OCI-LY3 (cell line): ENCODE measurements around the gene ARID1B.

Experiments
- H2AFZ ChIP-seq: fragments of 200-600, 300-600 bp; shearing (Covaris generic); 2 replicates; pipeline ENCODE4 v1.6.0; 2014; ENCODE audit warnings: antibody characterized with exemption, low read depth, low read length
- H3K27ac ChIP-seq: fragments of 200-600, 300-600 bp; sonication (generic); 2 replicates; pipeline ENCODE4 v1.5.1; 2014; ENCODE audit warnings: mild to moderate bottlenecking, low read length, moderate library complexity, mixed read lengths
- H3K27me3 ChIP-seq: fragments of 200-600, 300-600 bp; sonication (generic); 2 replicates; pipeline ENCODE4 v1.6.1; 2014; ENCODE audit warnings: low read depth, low read length, mixed read lengths
- H3K36me3 ChIP-seq: fragments of 200-600, 300-600 bp; sonication (generic); replicated peaks from 2 replicates; pipeline ENCODE3; 2014; ENCODE audit warnings: low read depth, low read length, mixed read lengths
- H3K4me1 ChIP-seq: fragments of 300-600, 200-600 bp; sonication (generic); 2 replicates; pipeline ENCODE4 v1.6.1; 2014; ENCODE audit warnings: low read length, mixed read lengths
- H3K4me2 ChIP-seq: fragments of 200-600, 300-600 bp; sonication (generic); 2 replicates; pipeline ENCODE4 v1.6.1; 2014; ENCODE audit warnings: low read length, mixed read lengths
- H3K4me3 ChIP-seq: fragments of 300-600, 200-600 bp; sonication (generic); 2 replicates; pipeline ENCODE4 v1.5.1; 2014; ENCODE audit warnings: antibody characterized with exemption, mild to moderate bottlenecking, low read length, moderate library complexity
- H3K79me2 ChIP-seq: fragments of 300-600, 200-600 bp; shearing (Covaris generic); 2 replicates; pipeline ENCODE4 v1.6.1; 2014; ENCODE audit warnings: mild to moderate bottlenecking, low read length, mixed read lengths
- H3K9ac ChIP-seq: fragments of 300-600, 200-600 bp; shearing (Covaris generic); 2 replicates; pipeline ENCODE4 v1.6.0; 2014; ENCODE audit warnings: mild to moderate bottlenecking, low read length, moderate library complexity
- H3K9me3 ChIP-seq: fragments of 200-600, 300-600 bp; shearing (Covaris generic); 2 replicates; pipeline ENCODE4 v1.6.1; 2014; ENCODE audit warnings: low read length, mixed read lengths; ENCODE audit not compliant: insufficient read depth
- H4K20me1 ChIP-seq: fragments of 200-600, 300-600 bp; sonication (generic); 2 replicates; pipeline ENCODE4 v1.6.1; 2016; ENCODE audit warnings: low read length, mixed read lengths; ENCODE audit not compliant: insufficient read depth
- EZH2phosphoT487 ChIP-seq: fragments of 200-600 bp; shearing (Covaris generic); IDR thresholded peaks from 2 replicates; pipeline ENCODE4 v1.6.1; 2018; ENCODE audit warnings: antibody characterized with exemption, mixed run types, low read depth
- TF ChIP-seq, protein P1 (sequence below): fragments of 200-600, 300-600 bp; sonication (generic); IDR thresholded peaks from 2 replicates; pipeline ENCODE4 v1.5.1; 2014; ENCODE audit warnings: antibody characterized with exemption, low read length, low read depth

The ARID1B gene

GRCh38 chr6:157230910-157231309, 453.7 kb downstream of the ARID1B start:
- H4K20me1 ChIP-seq: no peaks in the 10 kb centered on the region

GRCh38 chr6:157232161-157232895, 455.1 kb downstream of the ARID1B start:
- no peak for TF ChIP-seq EZH2phosphoT487
- TF ChIP-seq, protein P1, sequence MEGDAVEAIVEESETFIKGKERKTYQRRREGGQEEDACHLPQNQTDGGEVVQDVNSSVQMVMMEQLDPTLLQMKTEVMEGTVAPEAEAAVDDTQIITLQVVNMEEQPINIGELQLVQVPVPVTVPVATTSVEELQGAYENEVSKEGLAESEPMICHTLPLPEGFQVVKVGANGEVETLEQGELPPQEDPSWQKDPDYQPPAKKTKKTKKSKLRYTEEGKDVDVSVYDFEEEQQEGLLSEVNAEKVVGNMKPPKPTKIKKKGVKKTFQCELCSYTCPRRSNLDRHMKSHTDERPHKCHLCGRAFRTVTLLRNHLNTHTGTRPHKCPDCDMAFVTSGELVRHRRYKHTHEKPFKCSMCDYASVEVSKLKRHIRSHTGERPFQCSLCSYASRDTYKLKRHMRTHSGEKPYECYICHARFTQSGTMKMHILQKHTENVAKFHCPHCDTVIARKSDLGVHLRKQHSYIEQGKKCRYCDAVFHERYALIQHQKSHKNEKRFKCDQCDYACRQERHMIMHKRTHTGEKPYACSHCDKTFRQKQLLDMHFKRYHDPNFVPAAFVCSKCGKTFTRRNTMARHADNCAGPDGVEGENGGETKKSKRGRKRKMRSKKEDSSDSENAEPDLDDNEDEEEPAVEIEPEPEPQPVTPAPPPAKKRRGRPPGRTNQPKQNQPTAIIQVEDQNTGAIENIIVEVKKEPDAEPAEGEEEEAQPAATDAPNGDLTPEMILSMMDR: no peak

More at GRCh38 chr6:157230910-157231309, 453.7 kb downstream of the ARID1B start:
- H3K9me3 ChIP-seq: no peaks in the 10 kb centered on the region
- H3K4me2 ChIP-seq: no peak overlapping the region
- TF ChIP-seq EZH2phosphoT487: no peak
- TF ChIP-seq, protein P1: no peak
- H3K36me3 ChIP-seq: no peaks in the 10 kb centered on the region
- no peak overlapping the region for H3K4me3 ChIP-seq
- no peak overlapping the region for H3K9ac ChIP-seq
- peaks cover 10% of the 10 kb centered on the region; the same call in 1 of the 2 replicates for H3K4me1 ChIP-seq
- H3K79me2 ChIP-seq: no peaks in the 10 kb centered on the region
- no peak overlapping the region for H2AFZ ChIP-seq
- H3K27me3 ChIP-seq: no peaks in the 10 kb centered on the region
- no peak overlapping the region for H3K27ac ChIP-seq

GRCh38 chr6:157233156-157233555, 456.0 kb downstream of the ARID1B start:
- Histone ChIP-seq H4K20me1 (no peaks in the 10 kb centered on the region), H3K9me3 (no peaks in the 10 kb centered on the region), H3K36me3 (no peaks in the 10 kb centered on the region), H3K4me2 (no peak overlapping the region), H3K4me1 (peaks cover 10% of the 10 kb centered on the region; the same call in 1 of the 2 replicates), H3K27ac (no peak overlapping the region), H3K9ac (no peak overlapping the region), H3K4me3 (no peak overlapping the region), H3K27me3 (no peaks in the 10 kb centered on the region), H3K79me2 (no peaks in the 10 kb centered on the region), H2AFZ (no peak overlapping the region)
- TF ChIP-seq, protein P1: no peak
- no peak for TF ChIP-seq EZH2phosphoT487

More at GRCh38 chr6:157232161-157232895, 455.1 kb downstream of the ARID1B start:
- Histone ChIP-seq H4K20me1 (no peaks in the 10 kb centered on the region), H3K79me2 (no peaks in the 10 kb centered on the region), H3K27ac (no peak overlapping the region), H3K36me3 (no peaks in the 10 kb centered on the region), H3K4me2 (no peak overlapping the region), H3K4me1 (peaks cover 10% of the 10 kb centered on the region; the same call in 1 of the 2 replicates), H2AFZ (no peak overlapping the region), H3K9me3 (no peaks in the 10 kb centered on the region), H3K9ac (no peak overlapping the region), H3K27me3 (no peaks in the 10 kb centered on the region), H3K4me3 (no peak overlapping the region)

DNA sequence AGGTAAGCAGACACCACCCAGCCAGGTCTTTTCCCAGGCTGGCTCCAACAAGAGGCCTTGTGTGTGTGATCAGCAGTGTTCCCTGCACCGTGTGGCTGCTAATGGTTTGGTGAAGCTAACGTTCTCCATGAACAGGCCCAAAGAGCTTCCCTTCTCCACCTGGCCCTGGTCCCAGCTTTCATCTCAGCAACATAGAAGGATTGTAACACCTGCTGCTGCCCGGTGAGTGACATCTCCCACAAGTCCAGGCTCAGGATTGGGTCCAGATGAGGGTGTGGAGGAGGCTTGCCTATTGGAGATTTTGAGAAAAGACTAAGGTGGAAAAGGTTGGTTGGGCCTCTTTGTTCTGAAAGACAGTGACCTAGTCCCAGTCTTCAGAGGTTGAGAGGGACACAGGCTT, 456.5 kb downstream of the ARID1B start:
- no peak overlapping the region for H3K4me2 ChIP-seq
- no peak overlapping the region for H3K27ac ChIP-seq
- no peaks in the 10 kb centered on the region for H3K27me3 ChIP-seq
- TF ChIP-seq, protein P1: no peak
- TF ChIP-seq EZH2phosphoT487: no peak
- H4K20me1 ChIP-seq: no peaks in the 10 kb centered on the region
- peaks cover 10% of the 10 kb centered on the region; the same call in 1 of the 2 replicates for H3K4me1 ChIP-seq
- no peaks in the 10 kb centered on the region for H3K79me2 ChIP-seq
- no peaks in the 10 kb centered on the region for H3K9me3 ChIP-seq
- no peak overlapping the region for H3K9ac ChIP-seq
- H3K36me3 ChIP-seq: no peaks in the 10 kb centered on the region
- H2AFZ ChIP-seq: no peak overlapping the region
- H3K4me3 ChIP-seq: no peak overlapping the region
